Activated naive CD4-positive, alpha-beta T cell treated with anti-CD3 and anti-CD28 coated beads for 36 hours (primary cell): ENCODE measurements around the gene CCDC80. TPM values are rescaled to one million over a fixed set of nuclear protein-coding genes. Genes with fewer than 3 reads are reported as not detected.

Source experiments
- CTCF ChIA-PET: fragments of 350-600 bp; sonication (Branson Sonifier 250); formaldehyde crosslinking; loops from one replicate; lab custom pipeline; 2021; ENCODE audit warnings: antibody characterized with exemption; lab: Charles Lee
- DNase-seq: peaks from one replicate; pipeline ENCODE4 v3.0.0-alpha.2; 2020
- H3K27ac Mint-ChIP-seq: one replicate; pipeline ENCODE4 v1.8.0; 2021; ENCODE audit warnings: mild to moderate bottlenecking, mixed read lengths
- H3K27me3 Mint-ChIP-seq: one replicate; pipeline ENCODE4 v1.8.0; 2021; ENCODE audit warnings: low read depth, mixed read lengths
- H3K36me3 Mint-ChIP-seq: one replicate; pipeline ENCODE4 v1.8.0; 2021; ENCODE audit warnings: low read depth, mixed read lengths
- H3K4me1 Mint-ChIP-seq: one replicate; pipeline ENCODE4 v1.8.0; 2021; ENCODE audit warnings: low read depth, mixed read lengths
- H3K4me3 Mint-ChIP-seq: one replicate; pipeline ENCODE4 v1.8.0; 2021; ENCODE audit warnings: mild to moderate bottlenecking, moderate library complexity, mixed read lengths
- H3K9me3 Mint-ChIP-seq: one replicate; pipeline ENCODE4 v1.8.0; 2021; ENCODE audit warnings: mixed read lengths
- intact Hi-C: fragments of 100-400 bp; cut with micrococcal nuclease; formaldehyde crosslinking; loops from one replicate; pipeline ENCODE4 v1.15.1; 2023
- total RNA-seq, 2 experiments: library from RNA; stranded (reverse); gene quantifications; one replicate each; pipeline ENCODE4 v1.2.3, GENCODE V29; 2021

Gene CCDC80, protein sequence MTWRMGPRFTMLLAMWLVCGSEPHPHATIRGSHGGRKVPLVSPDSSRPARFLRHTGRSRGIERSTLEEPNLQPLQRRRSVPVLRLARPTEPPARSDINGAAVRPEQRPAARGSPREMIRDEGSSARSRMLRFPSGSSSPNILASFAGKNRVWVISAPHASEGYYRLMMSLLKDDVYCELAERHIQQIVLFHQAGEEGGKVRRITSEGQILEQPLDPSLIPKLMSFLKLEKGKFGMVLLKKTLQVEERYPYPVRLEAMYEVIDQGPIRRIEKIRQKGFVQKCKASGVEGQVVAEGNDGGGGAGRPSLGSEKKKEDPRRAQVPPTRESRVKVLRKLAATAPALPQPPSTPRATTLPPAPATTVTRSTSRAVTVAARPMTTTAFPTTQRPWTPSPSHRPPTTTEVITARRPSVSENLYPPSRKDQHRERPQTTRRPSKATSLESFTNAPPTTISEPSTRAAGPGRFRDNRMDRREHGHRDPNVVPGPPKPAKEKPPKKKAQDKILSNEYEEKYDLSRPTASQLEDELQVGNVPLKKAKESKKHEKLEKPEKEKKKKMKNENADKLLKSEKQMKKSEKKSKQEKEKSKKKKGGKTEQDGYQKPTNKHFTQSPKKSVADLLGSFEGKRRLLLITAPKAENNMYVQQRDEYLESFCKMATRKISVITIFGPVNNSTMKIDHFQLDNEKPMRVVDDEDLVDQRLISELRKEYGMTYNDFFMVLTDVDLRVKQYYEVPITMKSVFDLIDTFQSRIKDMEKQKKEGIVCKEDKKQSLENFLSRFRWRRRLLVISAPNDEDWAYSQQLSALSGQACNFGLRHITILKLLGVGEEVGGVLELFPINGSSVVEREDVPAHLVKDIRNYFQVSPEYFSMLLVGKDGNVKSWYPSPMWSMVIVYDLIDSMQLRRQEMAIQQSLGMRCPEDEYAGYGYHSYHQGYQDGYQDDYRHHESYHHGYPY
- not detected for total RNA-seq

DNA sequence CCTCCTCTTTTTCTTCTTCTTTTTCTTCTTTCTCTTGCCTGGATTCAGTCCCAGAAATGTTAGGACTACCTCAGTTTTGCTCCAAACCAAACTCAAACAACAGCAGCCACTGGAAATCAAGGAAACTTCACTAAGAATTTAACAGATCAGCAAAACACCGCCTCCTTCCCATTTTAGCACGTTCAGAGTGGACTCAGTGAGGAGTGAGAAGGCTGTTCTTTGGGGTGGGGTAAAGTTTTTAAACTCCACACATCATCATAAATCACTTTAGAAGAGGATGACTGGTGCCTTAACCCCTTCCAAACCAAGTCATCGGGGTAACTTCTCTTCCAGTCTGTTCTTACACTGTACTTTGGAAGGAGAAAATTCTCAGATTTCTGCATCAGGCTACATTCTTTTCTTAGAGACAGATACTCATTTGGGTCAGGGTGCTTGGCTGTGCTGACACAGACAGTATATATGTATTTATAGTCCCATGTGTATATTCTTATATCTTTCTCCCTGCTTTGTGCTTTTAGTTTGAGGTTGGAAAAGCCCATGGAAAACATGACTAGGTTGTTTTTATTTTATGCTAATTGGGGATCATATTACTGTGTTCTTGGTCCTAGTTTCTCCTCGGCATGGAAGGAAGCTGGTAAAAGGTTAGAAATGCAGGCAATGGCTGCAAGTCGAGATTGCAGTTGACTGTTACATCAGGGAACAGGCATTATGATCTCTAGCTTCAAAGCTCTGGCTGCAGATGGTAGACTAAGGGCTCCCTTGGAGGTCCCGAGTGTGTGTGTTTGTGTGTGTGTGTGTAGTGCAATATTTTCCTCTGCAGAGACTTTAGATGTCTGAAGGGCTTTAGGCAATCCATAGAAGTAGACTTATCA lies at the start of gene CCDC80:
Gene CCDC80, minus strand, starts transcription at position 214 of the 872 bp plus-strand sequence. CDS start 1,238 bp downstream, outside the sequence.
- no peaks in the 10 kb centered on the region for H3K36me3 Mint-ChIP-seq
- CTCF ChIA-PET, result interaction anchor here (0.9 to 6.4 kb wide), 13 partner anchors 10 to 394 kb away, joined by 3 to 54 read pairs (median 5); partner anchors contain the start of genes CD200R1 and SLC9C1
- no peak within 1 kb of the TSS for H3K27ac Mint-ChIP-seq
- H3K4me3 Mint-ChIP-seq, result no peak within 1 kb of the TSS
- H3K9me3 Mint-ChIP-seq, result no peaks in the 10 kb centered on the region
- peaks cover 14% of the 10 kb centered on the region for H3K4me1 Mint-ChIP-seq
- DNase-seq, result no peak
- H3K27me3 Mint-ChIP-seq, result peaks cover 10% of the 10 kb centered on the region
- intact Hi-C loops, result loop anchor here (5.0 kb wide), 2 partner anchors 349 to 396 kb away; partner anchors contain the start of gene SLC9C1

DNA sequence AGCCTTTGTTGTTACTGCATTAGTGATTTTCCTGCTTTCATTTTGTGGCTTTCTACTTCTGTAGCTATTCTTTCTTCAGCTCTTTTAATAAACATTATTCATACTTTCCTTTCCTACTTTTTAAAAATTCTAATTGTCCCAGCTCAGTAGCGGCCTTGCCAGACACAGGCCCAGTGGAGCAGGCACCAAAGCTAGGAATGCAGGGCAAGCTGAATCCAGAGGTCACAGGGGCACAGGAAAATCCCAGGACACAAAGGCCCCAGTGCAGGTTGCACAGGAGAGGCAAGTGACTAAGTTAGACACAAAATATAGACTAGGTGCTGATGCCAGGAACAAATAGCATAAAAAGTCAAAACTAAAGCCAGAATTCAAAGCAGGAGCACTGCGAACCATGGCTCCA lies 49.0 kb upstream of the CCDC80 start:
- no peak for DNase-seq
- Mint-ChIP-seq H3K27ac (no peak overlapping the region), H3K4me3 (no peak overlapping the region), H3K27me3 (no peaks in the 10 kb centered on the region), H3K9me3 (no peaks in the 10 kb centered on the region), H3K36me3 (no peaks in the 10 kb centered on the region), H3K4me1 (peaks cover 9% of the 10 kb centered on the region)
- intact Hi-C loops, result no loop called here
- CTCF ChIA-PET, result no interaction called here

DNA sequence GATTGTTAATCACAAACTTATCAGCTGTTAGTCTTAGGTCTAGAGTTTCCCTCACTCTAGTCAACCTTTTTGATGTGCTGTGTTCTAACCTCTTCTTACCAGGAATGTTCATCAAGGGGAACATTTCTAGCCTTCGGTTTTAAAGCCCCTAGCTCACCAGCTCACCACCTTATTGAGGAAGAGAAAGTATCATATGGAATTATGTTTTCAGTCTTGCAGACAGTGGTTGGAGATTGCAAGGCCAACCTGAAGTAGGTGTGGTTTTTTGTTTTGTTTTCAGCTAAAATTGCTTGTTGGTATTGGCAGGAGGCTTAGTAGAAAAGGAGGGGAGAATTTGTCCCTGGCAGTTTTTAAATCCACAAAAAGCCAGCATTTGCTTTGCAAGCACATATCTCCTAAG lies 48.4 kb upstream of the CCDC80 start:
- no peaks in the 10 kb centered on the region for H3K36me3 Mint-ChIP-seq
- peaks cover 9% of the 10 kb centered on the region for H3K4me1 Mint-ChIP-seq
- no peaks in the 10 kb centered on the region for H3K9me3 Mint-ChIP-seq
- H3K27me3 Mint-ChIP-seq, result no peaks in the 10 kb centered on the region
- CTCF ChIA-PET, result interaction anchor here (0.6 kb wide), 1 partner anchor 101 kb away, joined by 4 read pairs; no protein-coding TSS in a partner anchor
- no peak for DNase-seq
- intact Hi-C loops, result no loop called here
- H3K4me3 Mint-ChIP-seq, result no peak overlapping the region
- no peak overlapping the region for H3K27ac Mint-ChIP-seq

DNA sequence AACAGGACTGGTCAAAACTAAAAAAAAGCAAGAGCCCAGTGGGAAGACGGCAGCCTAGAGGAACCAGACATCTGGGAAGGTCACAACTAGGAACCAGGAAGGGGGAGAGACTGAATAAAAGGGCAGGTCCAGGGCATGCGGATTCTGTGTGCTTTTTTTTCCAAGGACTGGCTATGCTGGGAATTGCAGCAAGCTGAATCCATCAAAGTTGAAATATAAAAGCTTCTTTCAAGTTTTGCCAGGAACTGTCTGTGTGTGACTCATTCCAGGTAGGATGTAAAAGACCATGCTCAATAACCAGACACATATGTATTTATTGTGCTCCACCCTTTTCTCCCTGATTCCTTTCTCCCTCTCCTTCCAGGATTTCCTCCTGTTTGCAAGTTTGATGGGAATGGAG lies 47.9 kb upstream of the CCDC80 start:
- Mint-ChIP-seq H3K27me3 (no peaks in the 10 kb centered on the region), H3K36me3 (no peaks in the 10 kb centered on the region), H3K27ac (no peak overlapping the region), H3K4me1 (peaks cover 9% of the 10 kb centered on the region), H3K4me3 (no peak overlapping the region), H3K9me3 (no peaks in the 10 kb centered on the region)
- CTCF ChIA-PET, result interaction anchor here (0.6 kb wide), 1 partner anchor 101 kb away, joined by 4 read pairs; no protein-coding TSS in a partner anchor
- intact Hi-C loops, result no loop called here
- DNase-seq, result no peak

DNA sequence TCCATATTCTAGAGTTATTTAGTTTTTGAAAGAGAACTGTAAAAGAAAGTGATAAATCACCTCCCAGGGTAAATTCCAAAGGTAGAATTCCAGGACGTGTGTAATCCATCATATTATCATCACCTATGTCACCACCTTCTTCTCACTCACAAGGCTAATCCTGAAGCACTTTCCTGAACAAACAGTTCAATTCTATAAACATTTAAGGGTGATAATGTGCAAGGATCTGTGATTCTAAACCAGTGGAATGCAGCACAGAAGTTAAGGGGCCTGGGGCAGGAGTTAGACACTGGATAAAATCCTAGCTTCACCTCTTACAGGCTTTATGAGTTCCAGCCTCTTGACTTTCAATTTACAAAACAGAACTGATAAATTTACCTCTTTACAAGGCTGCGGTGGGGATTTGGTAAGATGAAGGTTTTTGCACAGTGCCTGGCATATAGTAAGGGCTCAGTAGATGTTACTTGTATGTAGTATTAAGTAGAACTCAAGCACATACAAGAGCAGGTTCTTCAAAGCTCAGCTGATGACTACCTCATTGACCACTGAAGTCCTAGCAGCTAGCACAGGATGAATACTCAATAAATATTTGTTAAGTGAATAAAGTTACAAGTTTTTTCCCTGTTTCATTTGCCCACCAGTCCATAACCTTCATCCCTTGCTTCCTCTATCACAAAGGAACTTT lies 47.3 kb upstream of the CCDC80 start:
- no peaks in the 10 kb centered on the region for H3K27me3 Mint-ChIP-seq
- CTCF ChIA-PET, result no interaction called here
- H3K4me3 Mint-ChIP-seq, result no peak overlapping the region
- H3K27ac Mint-ChIP-seq, result no peak overlapping the region
- H3K9me3 Mint-ChIP-seq, result no peaks in the 10 kb centered on the region
- H3K4me1 Mint-ChIP-seq, result peaks cover 9% of the 10 kb centered on the region
- no peaks in the 10 kb centered on the region for H3K36me3 Mint-ChIP-seq
- no peak for DNase-seq
- intact Hi-C loops, result no loop called here

DNA sequence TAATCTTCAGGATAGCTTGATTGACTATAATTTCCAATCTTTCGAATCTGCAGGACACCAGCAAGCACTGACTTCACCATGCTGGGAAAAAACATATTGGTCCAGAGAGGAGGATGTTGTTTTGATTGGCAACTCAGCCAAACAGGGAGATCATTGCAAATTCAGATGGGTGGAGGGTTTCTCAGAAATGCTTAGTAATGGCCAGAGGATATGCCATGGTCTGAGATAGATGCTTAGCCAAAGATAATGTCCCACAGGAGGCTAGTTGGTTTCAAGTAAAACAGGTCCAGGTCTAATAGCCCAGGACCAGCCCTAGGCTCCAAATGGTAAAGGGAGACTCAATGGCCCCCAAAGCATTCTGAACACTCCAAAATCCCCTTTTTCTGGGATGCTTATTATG lies 46.7 kb upstream of the CCDC80 start:
- no peaks in the 10 kb centered on the region for H3K9me3 Mint-ChIP-seq
- no peak overlapping the region for H3K27ac Mint-ChIP-seq
- DNase-seq, result no peak
- intact Hi-C loops, result no loop called here
- H3K4me3 Mint-ChIP-seq, result no peak overlapping the region
- no peaks in the 10 kb centered on the region for H3K36me3 Mint-ChIP-seq
- CTCF ChIA-PET, result interaction anchor here (0.5 kb wide), 1 partner anchor 394 kb away, joined by 3 read pairs; no protein-coding TSS in a partner anchor
- H3K4me1 Mint-ChIP-seq, result peaks cover 9% of the 10 kb centered on the region
- no peaks in the 10 kb centered on the region for H3K27me3 Mint-ChIP-seq

DNA sequence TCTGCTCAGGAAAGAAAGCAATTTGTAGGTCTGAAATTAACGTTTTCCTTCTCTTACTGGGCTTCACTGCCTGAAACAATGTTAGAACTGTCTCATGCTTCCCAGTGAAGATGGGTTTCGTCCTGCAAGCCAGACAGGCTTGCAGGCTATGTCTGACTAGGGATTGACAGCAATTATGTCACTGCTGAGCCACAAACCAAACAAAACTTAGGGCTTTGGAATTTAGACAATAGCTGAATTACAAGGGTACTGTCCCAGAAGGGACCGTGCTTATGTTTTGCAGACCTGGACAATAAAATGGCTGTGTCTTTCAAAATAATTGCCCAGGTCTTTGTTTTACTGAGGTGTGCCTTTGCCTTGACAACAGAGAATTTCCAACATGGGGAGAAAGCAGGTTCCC lies 46.3 kb upstream of the CCDC80 start:
- DNase-seq, result no peak
- Mint-ChIP-seq H3K4me3 (no peak overlapping the region), H3K4me1 (peaks cover 9% of the 10 kb centered on the region), H3K27me3 (no peaks in the 10 kb centered on the region), H3K9me3 (no peaks in the 10 kb centered on the region), H3K27ac (no peak overlapping the region), H3K36me3 (no peaks in the 10 kb centered on the region)
- CTCF ChIA-PET, result interaction anchor here (0.5 kb wide), 1 partner anchor 394 kb away, joined by 3 read pairs; no protein-coding TSS in a partner anchor
- intact Hi-C loops, result no loop called here

DNA sequence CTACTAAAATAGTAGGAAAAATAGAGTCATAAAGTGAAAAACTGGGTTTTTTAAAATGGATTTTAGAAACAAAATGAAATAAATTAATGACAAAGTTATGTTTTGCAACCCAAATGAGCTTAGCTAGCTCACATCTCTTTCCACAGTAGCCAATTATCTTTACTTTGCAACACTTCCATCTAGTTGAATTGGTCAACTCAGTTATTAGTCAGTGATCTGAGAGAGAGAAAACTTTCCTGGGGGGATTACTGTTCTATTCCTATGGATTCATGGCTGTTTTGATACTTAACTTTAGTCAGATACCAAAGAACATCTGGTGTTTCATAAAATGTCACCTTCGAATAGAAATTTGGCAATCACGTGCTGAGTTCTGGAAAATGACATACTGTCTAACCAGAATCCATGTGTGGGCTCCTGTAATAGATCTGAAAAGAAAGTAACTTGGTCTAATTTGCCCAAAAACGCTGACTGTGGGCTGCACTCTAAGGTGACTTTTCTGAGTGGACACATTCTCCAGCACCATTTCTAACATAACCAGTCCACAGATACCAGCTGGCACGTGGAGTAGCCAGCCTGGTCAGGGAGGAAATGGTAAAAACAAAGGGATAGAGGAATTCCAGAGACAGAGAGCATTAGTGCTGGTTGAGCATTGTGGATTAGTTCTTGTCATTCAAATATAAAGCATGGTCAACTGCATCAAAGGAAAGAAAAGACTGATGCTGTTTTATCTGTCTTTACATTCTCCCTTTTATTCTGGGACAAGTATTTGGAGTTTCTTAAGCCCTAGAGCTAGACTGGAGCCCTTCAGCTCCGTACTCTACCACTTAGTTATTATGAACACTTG lies 45.2 kb upstream of the CCDC80 start:
- Mint-ChIP-seq H3K4me3 (no peak overlapping the region), H3K27me3 (no peaks in the 10 kb centered on the region), H3K36me3 (no peaks in the 10 kb centered on the region), H3K27ac (no peak overlapping the region), H3K4me1 (peaks cover 9% of the 10 kb centered on the region), H3K9me3 (no peaks in the 10 kb centered on the region)
- CTCF ChIA-PET, result no interaction called here
- intact Hi-C loops, result no loop called here
- DNase-seq, result no peak

DNA sequence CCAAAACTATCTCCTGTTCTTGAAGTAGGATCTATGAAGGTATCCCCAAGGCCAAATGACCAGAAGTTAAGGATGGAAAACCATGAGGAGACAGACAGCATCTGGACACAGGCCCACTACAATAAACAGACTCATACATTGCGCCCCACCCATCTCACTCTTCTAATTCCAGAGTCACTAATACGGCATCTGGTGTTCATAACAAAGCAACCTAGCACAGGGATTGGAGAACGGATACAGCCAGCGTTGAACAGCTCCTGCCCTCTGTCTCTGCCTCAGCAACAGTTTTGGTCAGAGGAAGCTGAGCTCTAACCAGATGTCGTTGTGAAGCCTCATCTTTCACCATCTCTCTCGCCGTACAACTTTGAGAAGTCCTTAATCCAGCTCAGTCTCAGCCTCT lies 44.5 kb upstream of the CCDC80 start:
- peaks cover 9% of the 10 kb centered on the region for H3K4me1 Mint-ChIP-seq
- H3K27me3 Mint-ChIP-seq, result no peaks in the 10 kb centered on the region
- H3K4me3 Mint-ChIP-seq, result no peak overlapping the region
- H3K9me3 Mint-ChIP-seq, result no peaks in the 10 kb centered on the region
- DNase-seq, result no peak
- intact Hi-C loops, result no loop called here
- H3K36me3 Mint-ChIP-seq, result no peaks in the 10 kb centered on the region
- H3K27ac Mint-ChIP-seq, result no peak overlapping the region
- CTCF ChIA-PET, result no interaction called here

DNA sequence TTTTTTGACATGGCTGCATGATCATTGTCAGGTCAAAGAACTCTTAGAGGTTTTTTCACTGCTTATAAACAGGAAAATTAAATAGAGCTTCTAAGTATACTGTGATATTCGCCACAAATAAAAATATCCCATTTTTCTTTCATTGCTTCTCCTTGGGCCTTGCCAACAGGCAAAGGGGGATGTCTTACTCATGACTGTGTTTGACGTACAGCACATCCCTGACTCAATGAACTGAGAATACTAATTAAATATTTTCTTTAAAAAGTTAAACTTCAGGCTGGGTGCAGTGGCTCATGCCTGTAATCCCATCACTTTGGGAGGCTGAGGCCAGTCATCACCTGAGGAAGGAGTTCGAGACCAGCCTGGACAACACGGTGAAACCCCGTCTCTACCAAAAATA lies 41.4 kb upstream of the CCDC80 start:
- Mint-ChIP-seq H3K27me3 (no peaks in the 10 kb centered on the region), H3K9me3 (no peaks in the 10 kb centered on the region), H3K36me3 (no peaks in the 10 kb centered on the region), H3K4me1 (peaks cover 5% of the 10 kb centered on the region), H3K4me3 (no peak overlapping the region), H3K27ac (no peak overlapping the region)
- CTCF ChIA-PET, result no interaction called here
- no peak for DNase-seq
- intact Hi-C loops, result no loop called here
